HL-60 (cell line): ENCODE results near the gene SART3.

ENCODE experiments used
- CTCF ChIP-seq: IDR thresholded peaks from one replicate; pipeline ENCODE4 v1.5.1; 2011; ENCODE audit warnings: low read length, control low read depth, inconsistent platforms; ENCODE audit not compliant: insufficient read depth
- GABPA ChIP-seq: IDR thresholded peaks from 2 replicates; pipeline ENCODE4 v1.6.1; 2012; ENCODE audit warnings: low read depth
- POLR2AphosphoS5 ChIP-seq: IDR thresholded peaks from 2 replicates; pipeline ENCODE4 v1.6.1; 2012; ENCODE audit warnings: low read depth
- REST ChIP-seq: IDR thresholded peaks from 2 replicates; pipeline ENCODE4 v1.6.1; 2012; ENCODE audit warnings: low read depth; ENCODE audit not compliant: insufficient replicate concordance

GRCh38 chr12:108595711-108596647 is 35.0 kb upstream of the SART3 start:
- TF ChIP-seq CTCF (no peak), REST (no peak), GABPA (no peak), POLR2AphosphoS5 (no peak)
